ENCODE data around the gene EPHB2.

- no peak for TF ChIP-seq CTCF (IDR thresholded peaks at IDR 0.05)
- TF ChIP-seq POLR2A (IDR thresholded peaks at IDR 0.05) = no peak
These were observed 152.1 kb downstream of the EPHB2 start for GRCh38 chr1:22862752-22863151.
